ENCODE measurements around the gene PIK3R6.
"Not testable (repeated sequence)": the region's sequence is repeated elsewhere in the genome, so short reads cannot be mapped to it uniquely, and the experiment has no call there.

The PIK3R6 gene

GRCh38 chr17:8888704-8889302, 21.3 kb upstream of the PIK3R6 start:
- TF ChIP-seq CTCF (IDR thresholded peaks at IDR 0.05; ENCODE audit: low read depth, low read length, missing control alignments) = no peak
- DNase-seq (ENCODE audit: extremely low read depth, low read depth) = no peak
- H3K4me3 ChIP-seq (replicated peaks; ENCODE audit: low read depth, low read length) = no peak overlapping the region

- TF ChIP-seq CTCF (IDR thresholded peaks at IDR 0.05; ENCODE audit: low read depth, low read length, missing control alignments) = peak; percentile 51
- DNase-seq (ENCODE audit: extremely low read depth, low read depth) = peak; percentile 17
- H3K4me3 ChIP-seq (replicated peaks; ENCODE audit: low read depth, low read length) = no peak overlapping the region
These were observed 20.6 kb upstream of the PIK3R6 start for GRCh38 chr17:8887834-8888703.

GRCh38 chr17:8887301-8887700, 19.8 kb upstream of the PIK3R6 start:
- TF ChIP-seq CTCF (IDR thresholded peaks at IDR 0.05; ENCODE audit: low read depth, low read length, missing control alignments) = no peak
- no peak for DNase-seq (ENCODE audit: extremely low read depth, low read depth)
- H3K4me3 ChIP-seq (replicated peaks; ENCODE audit: low read depth, low read length) = no peak overlapping the region

DNA sequence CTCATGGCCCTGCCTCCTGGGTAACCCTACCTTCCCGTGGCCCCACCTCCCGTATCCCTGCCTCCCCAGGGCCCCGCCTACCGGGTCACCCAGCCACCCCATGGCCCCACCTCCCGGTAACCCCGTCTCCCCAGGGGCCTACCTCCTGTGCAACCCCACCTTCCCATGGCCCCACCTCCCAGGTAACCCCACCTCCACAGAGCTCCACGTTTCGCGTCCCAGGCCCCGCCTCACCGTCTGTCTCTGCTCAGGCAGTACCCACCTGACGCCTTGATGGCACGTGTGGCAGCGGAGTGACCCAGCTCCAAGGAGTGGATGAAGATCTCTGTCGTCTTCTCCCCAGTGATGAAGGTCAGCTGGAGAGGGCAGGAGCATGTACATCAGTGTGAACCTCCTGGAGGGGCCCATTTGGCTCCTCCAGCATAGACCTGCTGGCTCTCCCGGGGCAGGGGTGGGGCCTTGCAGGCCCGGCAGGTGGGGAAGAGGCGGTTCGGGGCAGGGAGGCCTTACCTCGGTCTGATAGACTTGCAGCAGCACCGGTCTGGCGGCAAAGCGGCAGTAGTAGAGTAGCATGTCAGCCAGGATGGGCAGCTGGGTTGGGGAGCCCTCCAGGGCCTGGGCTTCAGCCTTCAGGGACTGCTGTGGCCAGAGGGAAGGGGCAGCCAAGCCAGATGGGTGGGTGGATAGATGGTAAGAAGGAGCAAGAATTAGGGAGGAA, 18.7 kb upstream of the PIK3R6 start:
- no peak overlapping the region for H3K4me3 ChIP-seq (replicated peaks; ENCODE audit: low read depth, low read length)
- TF ChIP-seq CTCF (IDR thresholded peaks at IDR 0.05; ENCODE audit: low read depth, low read length, missing control alignments) = no peak
- no peak for DNase-seq (ENCODE audit: extremely low read depth, low read depth)

GRCh38 chr17:8885163-8885966, 17.9 kb upstream of the PIK3R6 start:
- DNase-seq (ENCODE audit: extremely low read depth, low read depth); H3K4me3 ChIP-seq (replicated peaks; ENCODE audit: low read depth, low read length): not testable (repeated sequence)

DNA sequence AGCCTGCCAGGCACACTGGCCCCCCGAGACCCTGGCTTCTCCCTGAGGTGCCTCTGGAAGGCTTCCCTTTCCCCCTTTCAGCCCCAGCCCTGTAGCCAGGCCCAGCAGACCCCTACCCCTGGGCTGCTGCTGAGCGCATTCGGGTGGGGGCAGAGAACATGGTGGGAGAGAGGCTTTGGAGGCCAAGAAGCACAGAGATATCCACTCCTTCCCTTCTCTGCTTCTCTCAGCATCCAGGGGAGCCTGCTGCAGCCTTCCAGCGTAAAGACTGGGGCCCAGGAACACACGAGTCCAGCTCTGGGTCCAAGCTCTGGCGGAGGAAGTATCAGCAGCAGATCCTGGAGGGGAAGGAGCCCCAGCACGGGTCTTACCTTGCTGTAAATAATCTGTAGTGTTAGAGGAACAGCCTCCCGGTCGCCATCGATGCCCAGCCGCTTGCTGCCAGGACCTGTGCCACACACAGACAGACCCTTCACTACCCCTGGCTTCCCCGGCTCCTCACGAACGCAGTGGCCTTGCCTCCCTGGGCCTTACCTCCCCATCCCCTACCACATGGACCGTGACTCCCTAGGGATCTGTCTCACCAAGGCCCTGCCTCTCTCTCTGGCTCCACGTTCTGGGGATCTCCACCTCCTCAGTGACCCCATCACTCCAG, 17.0 kb upstream of the PIK3R6 start:
- no peak for DNase-seq (ENCODE audit: extremely low read depth, low read depth)
- no peak overlapping the region for H3K4me3 ChIP-seq (replicated peaks; ENCODE audit: low read depth, low read length)
- no peak for TF ChIP-seq CTCF (IDR thresholded peaks at IDR 0.05; ENCODE audit: low read depth, low read length, missing control alignments)

Measured in HFF-Myc (cell line).